Cardiac fibroblast (primary cell): ENCODE results near the gene EOMES.

ENCODE experiments used
- DNase-seq, 2 donors: peaks; one replicate each; pipeline versions ENCODE4 v3.0.0 to v3.0.0-alpha.2; 2010; ENCODE audit warnings: low read depth in 2 of 2
- H3K4me3 ChIP-seq, 2 donors: replicated peaks in 1 of 2; 1 replicate in 1 of 2; 2 replicates in 1 of 2; pipeline ENCODE4 v1.5.1; 2011; ENCODE audit warnings: low read depth in 2 of 2, low read length in 2 of 2, mild to moderate bottlenecking in 2 of 2, moderate library complexity in 1 of 2
- CTCF ChIP-seq: IDR thresholded peaks from one replicate; pipeline ENCODE4 v1.5.1; 2011; ENCODE audit warnings: low read depth, mild to moderate bottlenecking, low read length, inconsistent platforms

EOMES gene

GRCh38 chr3:27728195-27729087 is 6.3 kb upstream of the EOMES start:
- H3K4me3 ChIP-seq: no peak overlapping the region
- DNase-seq: peak in 1 of 2 donors; percentile 21

GRCh38 chr3:27726240-27726639 is 4.1 kb upstream of the EOMES start:
- H3K4me3 ChIP-seq: no peak overlapping the region
- peak in 1 of 2 donors; percentile 7 for DNase-seq
- TF ChIP-seq CTCF: no peak

More at GRCh38 chr3:27728195-27729087, 6.3 kb upstream of the EOMES start:
- TF ChIP-seq CTCF: peak; percentile 29

GRCh38 chr3:27724459-27725197 is 2.5 kb upstream of the EOMES start:
- no peak for DNase-seq
- no peak for TF ChIP-seq CTCF
- H3K4me3 ChIP-seq: no peak overlapping the region

- TF ChIP-seq CTCF: no peak
- DNase-seq: peak in 1 of 2 donors; percentile 27
- no peak overlapping the region for H3K4me3 ChIP-seq
Observed at GRCh38 chr3:27723815-27724458, 1.8 kb upstream of the EOMES start.

GRCh38 chr3:27723456-27723814 is 1.3 kb upstream of the EOMES start:
- DNase-seq: peak in 1 of 2 donors; percentile 35
- no peak overlapping the region for H3K4me3 ChIP-seq
- no peak for TF ChIP-seq CTCF

GRCh38 chr3:27723001-27723445 is 900 bp upstream of the EOMES start:
- H3K4me3 ChIP-seq: no peak overlapping the region
- DNase-seq: no peak
- no peak for TF ChIP-seq CTCF
